HEK293 (cell line): Measurements from ENCODE around the gene SAFB.

Source experiments
- EGR2 ChIP-seq: fragments of 450-650 bp; formaldehyde crosslinking; IDR thresholded peaks from 2 replicates; pipeline ENCODE4 v1.5.1; 2016; ENCODE audit warnings: low read depth, missing biosample characterization, missing genetic modification characterization
- KLF17 ChIP-seq: fragments of 450-650 bp; formaldehyde crosslinking; IDR thresholded peaks from 2 replicates; pipeline ENCODE4 v1.5.1; 2016; ENCODE audit warnings: missing biosample characterization, missing genetic modification characterization
- MZF1 ChIP-seq: fragments of 450-650 bp; formaldehyde crosslinking; IDR thresholded peaks from 2 replicates; pipeline ENCODE4 v1.5.1; 2017; ENCODE audit warnings: missing biosample characterization, missing genetic modification characterization, borderline replicate concordance
- TCF7L2 ChIP-seq: IDR thresholded peaks from 2 replicates; pipeline ENCODE4 v1.6.1; 2011; ENCODE audit warnings: low read depth, mild to moderate bottlenecking, inconsistent platforms, low read length, moderate library complexity, borderline replicate concordance
- ZBTB10 ChIP-seq: fragments of 450-650 bp; formaldehyde crosslinking; IDR thresholded peaks from 2 replicates; pipeline ENCODE4 v1.5.1; 2016; ENCODE audit warnings: missing biosample characterization, missing genetic modification characterization
- ZBTB20 ChIP-seq: fragments of 450-650 bp; formaldehyde crosslinking; IDR thresholded peaks from 2 replicates; pipeline ENCODE4 v1.5.1; 2016; ENCODE audit warnings: missing biosample characterization, missing genetic modification characterization
- ZBTB21 ChIP-seq: fragments of 450-650 bp; formaldehyde crosslinking; IDR thresholded peaks from 2 replicates; pipeline ENCODE4 v1.5.1; 2017; ENCODE audit warnings: missing biosample characterization, missing genetic modification characterization
- ZBTB44 ChIP-seq: fragments of 450-650 bp; IDR thresholded peaks from 2 replicates; pipeline ENCODE4 v1.5.1; 2018; ENCODE audit warnings: missing biosample characterization, mild to moderate bottlenecking, missing genetic modification characterization
- ZBTB6 ChIP-seq: fragments of 450-650 bp; formaldehyde crosslinking; IDR thresholded peaks from 2 replicates; pipeline ENCODE4 v1.5.1; 2017; ENCODE audit warnings: missing biosample characterization, missing genetic modification characterization
- ZNF266 ChIP-seq: fragments of 450-650 bp; formaldehyde crosslinking; IDR thresholded peaks from 2 replicates; pipeline ENCODE4 v1.5.1; 2016; ENCODE audit warnings: missing biosample characterization, missing genetic modification characterization, low read depth
- ZNF280C ChIP-seq: fragments of 450-650 bp; formaldehyde crosslinking; IDR thresholded peaks from 2 replicates; pipeline ENCODE4 v1.5.1; 2016; ENCODE audit warnings: missing biosample characterization, missing genetic modification characterization
- ZNF280D ChIP-seq: fragments of 450-650 bp; formaldehyde crosslinking; IDR thresholded peaks from 2 replicates; pipeline ENCODE4 v1.5.1; 2016; ENCODE audit warnings: missing biosample characterization, missing genetic modification characterization
- ZNF366 ChIP-seq: fragments of 450-650 bp; formaldehyde crosslinking; conservative IDR thresholded peaks from 2 replicates; pipeline ENCODE4 v1.5.1; 2016; ENCODE audit warnings: missing biosample characterization, missing genetic modification characterization
- ZNF433 ChIP-seq: fragments of 450-650 bp; formaldehyde crosslinking; IDR thresholded peaks from 2 replicates; pipeline ENCODE4 v1.5.1; 2016; ENCODE audit warnings: missing biosample characterization, missing genetic modification characterization, low read depth
- ZNF610 ChIP-seq: fragments of 450-650 bp; formaldehyde crosslinking; IDR thresholded peaks from 2 replicates; pipeline ENCODE4 v1.5.1; 2016; ENCODE audit warnings: missing biosample characterization, missing genetic modification characterization, borderline replicate concordance
- ZNF654 ChIP-seq: fragments of 450-650 bp; formaldehyde crosslinking; IDR thresholded peaks from 2 replicates; pipeline ENCODE4 v1.5.1; 2016; ENCODE audit warnings: low read depth, missing biosample characterization, missing genetic modification characterization
- ZNF692 ChIP-seq: fragments of 450-650 bp; formaldehyde crosslinking; IDR thresholded peaks from 2 replicates; pipeline ENCODE4 v1.5.1; 2016; ENCODE audit warnings: missing biosample characterization, missing genetic modification characterization
- ZSCAN23 ChIP-seq: fragments of 450-650 bp; formaldehyde crosslinking; IDR thresholded peaks from 2 replicates; pipeline ENCODE4 v1.5.1; 2016; ENCODE audit warnings: missing biosample characterization, missing genetic modification characterization

The SAFB gene

GRCh38 chr19:5697022-5697889 lies 74.4 kb downstream of the SAFB start (continued):
- TF ChIP-seq ZNF692 (tag by site-specific recombination) (peak; percentile 50), ZBTB44 (no peak), ZBTB21 (tag by site-specific recombination) (no peak), ZNF610 (peak; percentile 91; the same call in 1 of the 2 replicates), EGR2 (tag by site-specific recombination) (peak; percentile 82), ZNF266 (tag by site-specific recombination) (no peak), ZNF433 (tag by site-specific recombination) (no peak), ZBTB20 (tag by site-specific recombination) (peak; percentile 65), KLF17 (tag by site-specific recombination) (peak; percentile 91), ZSCAN23 (tag by site-specific recombination) (peak; percentile 64; the same call in 1 of the 2 replicates), ZNF366 (peak; percentile 86), MZF1 (no peak; the same call in 1 of the 2 replicates), TCF7L2 (no peak), ZNF280D (tag by site-specific recombination) (no peak), ZNF654 (tag by site-specific recombination) (no peak), ZBTB6 (tag by site-specific recombination) (0 out of 2 replicates have a peak, but pooled peaks have one; percentile 48), ZBTB10 (tag by site-specific recombination) (no peak), ZNF280C (tag by site-specific recombination) (no peak)
